ENCODE results near the gene SLC24A4.

The SLC24A4 gene

DNA sequence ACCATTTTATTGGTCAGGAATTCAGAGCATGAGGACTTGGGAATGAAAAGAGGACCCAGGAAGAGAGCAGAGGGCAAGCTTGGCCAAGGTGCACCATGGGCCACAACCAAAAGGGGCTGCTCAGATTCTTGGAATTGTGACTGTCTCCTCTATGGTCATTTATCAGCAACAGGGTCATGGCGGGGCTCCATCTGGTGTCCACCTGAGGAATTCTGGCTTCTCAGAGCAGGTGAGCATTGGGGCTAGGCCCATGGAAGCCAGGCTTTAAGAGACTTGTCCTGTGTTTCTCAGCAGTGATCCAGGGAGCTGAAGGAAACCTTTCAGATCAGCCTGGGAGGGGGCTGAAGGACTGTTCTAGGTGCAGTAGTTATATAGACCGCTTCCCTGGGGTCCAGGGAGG is 188.0 kb downstream of the SLC24A4 start:
- DNase-seq: no peak

DNA sequence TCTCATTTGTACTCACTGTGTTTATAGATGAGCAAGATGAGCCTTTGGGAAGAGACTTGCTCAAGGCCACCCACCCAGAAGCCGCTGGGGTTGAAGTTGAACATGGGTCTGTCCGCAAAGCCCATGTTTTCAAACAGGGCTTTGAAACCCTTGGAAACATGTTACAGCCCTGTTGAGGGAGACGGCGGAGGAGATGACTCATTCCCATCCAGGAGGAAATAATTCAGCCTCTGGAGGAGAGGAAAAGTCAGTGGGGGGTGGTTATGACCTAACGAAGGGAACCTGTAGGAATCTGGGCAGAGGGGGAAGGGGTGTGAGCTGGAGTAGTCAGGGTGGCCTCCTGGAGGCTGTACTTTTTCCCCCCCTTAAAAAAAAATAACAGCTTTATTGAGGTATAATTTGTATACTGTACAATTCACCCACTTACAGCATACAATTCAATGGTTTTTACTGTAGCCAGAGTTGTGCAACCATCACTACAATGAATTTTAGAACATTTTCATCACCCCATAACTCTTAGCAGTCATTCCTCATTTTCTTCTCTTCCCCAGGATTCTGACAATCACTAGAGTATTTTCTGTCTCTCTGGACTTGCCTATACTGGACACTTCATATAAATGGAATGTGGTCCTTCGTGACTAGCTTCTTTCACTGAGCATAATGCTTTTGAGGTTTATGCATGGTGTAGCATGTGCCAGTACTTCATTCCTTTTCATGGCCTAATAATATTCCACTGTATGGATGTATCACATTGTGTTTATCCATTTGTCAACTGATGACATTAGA is 188.7 kb downstream of the SLC24A4 start:
- no peak for DNase-seq

DNA sequence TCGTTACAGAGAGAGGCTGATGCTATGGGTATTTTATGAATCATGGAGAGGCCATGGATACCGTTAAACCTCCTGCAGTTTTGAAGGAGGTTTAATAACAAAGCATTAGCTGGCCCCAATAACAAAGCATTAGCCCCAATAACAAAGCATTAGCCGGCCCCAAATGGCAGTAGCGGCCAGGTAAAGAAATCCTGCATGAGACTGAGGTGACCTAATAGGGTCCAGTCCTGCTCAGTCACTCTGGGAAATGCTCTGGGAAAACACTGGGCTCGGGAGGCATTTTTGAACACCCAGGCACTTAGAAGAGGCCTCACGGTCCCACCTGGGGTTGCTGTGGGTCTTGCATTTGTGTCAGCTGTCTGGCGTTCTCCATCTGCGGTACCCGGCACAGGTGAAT is 189.8 kb downstream of the SLC24A4 start:
- DNase-seq: no peak

DNA sequence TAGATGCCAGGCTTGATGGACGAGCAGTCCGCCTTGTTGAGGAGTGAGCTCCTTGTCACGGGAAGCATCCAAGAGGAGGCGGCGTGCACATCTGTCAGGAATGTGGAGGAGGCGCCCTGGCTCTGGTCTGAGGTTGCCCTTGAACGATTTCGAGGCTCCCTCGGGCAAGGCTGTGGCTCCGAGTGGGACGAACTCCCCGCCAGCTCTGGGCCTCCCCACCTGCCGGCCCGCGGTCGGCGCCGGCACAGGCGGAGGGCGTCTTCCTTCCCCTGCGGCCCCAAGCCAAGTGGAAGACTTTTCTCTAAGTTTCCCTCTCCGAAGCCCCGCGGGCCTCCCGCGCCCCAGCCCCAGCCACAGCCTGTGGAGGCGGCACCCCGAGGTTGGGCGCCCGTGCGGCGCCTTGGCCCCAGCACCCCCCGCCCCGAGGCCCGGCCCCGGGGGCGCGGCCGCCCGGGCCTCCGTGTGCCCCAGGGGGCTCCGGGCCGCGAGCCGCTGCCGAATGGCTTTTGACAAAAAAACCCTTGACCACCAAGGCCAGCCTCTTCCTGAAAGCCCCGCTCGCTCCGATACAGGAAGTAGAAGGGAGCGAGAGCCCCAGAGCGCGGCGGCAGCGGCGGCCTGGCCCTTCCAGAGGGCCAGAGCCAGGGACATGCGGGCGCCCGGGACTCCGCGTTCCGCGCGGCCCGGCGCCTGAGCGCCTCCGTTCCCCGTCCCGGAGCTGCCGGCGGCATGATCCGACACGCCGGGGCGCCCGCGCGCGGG is 190.4 kb downstream of the SLC24A4 start, which contains the start of gene RIN3:
Gene RIN3 (plus strand): TSS at position 578 of the 762 bp plus-strand sequence. CDS start 152 bp downstream, at position 730.
- peak; percentile 50 for DNase-seq

DNA sequence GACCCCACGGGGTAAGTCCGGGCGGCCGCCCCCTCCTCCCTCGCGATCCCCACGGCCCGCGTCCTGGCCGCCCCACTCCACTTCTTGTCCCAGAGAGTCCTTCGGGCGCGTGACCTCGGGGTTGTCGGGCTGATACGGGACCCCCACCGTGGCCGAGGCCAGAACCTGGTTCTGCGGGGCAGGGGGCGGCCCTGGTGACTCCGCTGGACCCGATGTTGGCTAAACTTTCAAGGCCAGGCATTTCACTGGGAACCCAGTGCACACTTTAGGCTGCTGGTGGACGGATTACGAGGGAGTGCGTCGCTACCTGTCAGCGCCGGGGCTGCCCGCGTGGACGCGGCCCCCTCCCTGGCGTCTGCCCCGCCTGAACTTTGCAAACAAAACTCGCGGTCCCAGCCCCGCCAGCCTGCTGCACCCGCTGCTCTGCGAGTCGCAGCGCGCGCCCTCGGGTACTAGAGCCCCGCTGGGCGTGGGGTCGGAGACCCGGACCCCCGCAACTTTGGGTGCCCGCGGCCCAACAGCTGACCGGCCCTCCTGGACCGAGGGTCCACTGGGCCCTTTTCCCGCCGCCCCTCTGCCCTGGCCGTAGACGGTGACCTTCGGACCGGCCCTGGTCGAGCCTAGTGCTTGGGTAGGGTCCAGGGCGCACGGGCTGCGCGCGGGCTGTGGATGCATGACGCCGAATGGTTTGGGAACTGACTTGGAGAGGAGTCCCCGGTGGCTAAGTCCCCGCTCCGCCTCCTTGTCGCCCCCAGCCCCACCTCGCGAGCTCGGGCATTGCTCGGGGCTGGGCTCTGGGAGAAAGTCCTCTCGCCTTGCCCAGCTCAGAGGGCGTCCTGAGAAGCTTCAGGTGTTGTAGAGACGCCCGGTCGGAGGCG is 191.2 kb downstream of the SLC24A4 start:
- no peak for DNase-seq

DNA sequence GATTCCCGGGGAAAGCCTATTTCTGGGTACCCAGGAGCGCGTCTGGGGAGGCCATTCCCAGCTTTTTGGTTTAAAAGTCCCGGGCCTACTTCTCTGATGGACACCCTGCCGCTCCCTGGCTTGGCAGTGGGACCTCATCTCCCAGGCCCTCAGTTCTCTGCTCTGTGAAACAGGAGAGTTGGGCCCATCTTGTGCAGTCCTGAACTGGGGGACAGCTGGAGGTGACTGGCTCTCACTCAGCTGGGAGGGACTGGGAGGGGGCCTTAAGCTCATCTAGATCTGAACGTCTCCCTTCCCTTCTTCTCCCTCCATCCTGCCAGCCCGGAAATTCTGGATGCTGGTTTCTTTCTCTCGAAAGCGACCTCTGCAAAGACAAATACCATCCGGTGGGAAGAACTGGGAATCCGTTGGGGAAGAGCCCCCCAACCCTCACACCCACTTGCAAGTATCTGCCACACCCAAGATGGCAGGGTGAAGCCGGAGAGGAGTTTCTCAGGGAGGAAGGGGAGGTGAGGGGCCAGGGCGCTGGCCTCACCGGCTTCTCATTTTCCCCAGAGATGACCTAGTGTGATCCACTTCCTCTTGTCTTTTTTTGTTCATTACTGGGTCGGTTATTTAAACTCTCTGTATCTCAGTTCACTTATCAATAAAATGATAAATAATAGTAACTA is 192.0 kb downstream of the SLC24A4 start:
- DNase-seq: no peak

DNA sequence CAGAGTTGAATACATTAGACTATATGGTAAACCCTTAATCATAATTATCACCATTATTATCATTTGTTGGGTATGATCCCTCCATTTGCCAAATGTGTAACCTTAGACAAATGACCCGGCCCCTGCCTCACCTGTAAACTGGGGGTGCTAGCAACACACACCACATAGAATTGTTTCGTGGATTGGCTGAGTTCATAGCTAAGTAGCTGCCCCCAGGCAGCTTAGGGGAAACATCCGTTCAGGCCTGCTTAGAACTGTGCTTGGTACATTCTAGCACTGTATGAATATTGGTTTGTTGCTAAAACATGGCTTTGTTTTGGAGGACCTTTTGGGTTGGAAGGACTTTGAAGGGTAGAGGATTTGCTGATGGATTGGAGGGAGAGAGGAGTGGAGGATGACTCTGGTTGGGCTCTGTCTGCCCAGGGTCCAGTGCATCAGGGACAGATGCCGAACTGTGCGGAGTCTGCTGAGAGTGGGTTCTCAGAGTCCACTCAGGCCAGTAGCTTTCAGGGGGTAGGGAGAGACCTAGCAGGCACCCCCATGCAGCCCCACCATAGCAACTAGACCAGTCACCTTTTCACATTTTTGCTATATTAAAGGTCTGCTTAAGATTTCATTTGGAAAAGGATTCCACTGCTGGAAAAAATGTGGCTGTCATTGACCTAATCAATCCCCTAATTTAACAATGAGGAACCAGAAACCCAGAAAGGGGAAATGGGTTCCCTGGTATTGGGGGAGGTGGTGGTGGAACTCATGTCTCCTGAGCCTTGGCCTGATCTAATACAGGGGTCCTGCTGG is 192.8 kb downstream of the SLC24A4 start:
- DNase-seq: no peak

DNA sequence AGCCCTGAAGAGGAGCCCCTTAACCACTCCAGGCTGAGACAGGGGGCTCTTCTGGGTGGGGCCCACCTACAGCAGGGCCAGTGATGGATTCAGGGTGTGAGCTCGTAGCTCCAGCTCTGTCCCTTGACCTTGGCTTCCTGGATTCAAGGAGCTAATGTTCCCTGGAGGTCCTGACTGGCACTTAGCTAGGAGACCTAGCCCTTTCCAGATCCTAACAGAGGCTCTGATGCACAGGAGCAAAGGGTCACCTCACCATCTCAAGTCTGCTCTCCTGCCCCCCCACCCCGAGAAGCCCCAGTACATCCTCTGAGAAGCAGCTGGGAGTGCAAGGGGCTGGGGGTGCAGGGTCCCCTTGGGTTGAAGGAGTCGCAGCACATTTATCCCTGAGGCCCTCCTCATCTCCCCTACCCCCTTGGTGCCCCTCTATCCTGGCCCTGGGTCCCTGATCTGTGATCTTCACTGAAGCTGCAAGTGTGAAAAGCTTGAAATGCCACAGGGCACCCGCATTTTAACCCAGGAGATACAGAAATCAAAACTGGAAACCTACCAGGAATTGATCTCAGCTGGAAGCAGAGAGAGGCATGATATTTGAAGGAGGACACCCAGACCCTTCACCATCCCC is 193.5 kb downstream of the SLC24A4 start:
- no peak for DNase-seq

DNA sequence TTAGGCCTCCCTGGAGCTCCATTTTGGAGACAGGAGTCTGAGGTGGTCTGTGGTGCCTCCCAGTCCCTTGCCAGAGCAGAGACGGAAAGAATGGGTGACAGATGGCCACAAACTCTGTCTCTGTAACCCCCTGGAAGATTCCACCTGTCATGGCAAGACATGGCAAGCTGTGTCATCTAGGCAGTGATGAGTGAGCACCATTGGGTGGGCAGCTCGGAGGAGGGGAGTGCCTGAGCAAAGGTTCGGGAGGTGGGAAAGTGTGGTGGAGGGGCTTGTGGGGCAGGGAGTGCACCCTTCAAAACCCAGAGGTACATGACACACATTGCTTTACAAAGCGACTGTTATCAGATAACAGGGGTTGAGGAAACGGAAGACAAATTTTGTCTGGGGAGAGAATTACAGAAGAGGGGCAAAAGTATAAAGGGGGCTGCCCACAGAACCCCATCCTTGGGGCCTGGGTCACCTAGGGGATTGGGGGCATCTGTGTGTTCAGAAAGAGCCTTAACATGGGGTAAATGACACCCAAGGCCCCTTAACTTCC is 194.1 kb downstream of the SLC24A4 start:
- DNase-seq: no peak

DNA sequence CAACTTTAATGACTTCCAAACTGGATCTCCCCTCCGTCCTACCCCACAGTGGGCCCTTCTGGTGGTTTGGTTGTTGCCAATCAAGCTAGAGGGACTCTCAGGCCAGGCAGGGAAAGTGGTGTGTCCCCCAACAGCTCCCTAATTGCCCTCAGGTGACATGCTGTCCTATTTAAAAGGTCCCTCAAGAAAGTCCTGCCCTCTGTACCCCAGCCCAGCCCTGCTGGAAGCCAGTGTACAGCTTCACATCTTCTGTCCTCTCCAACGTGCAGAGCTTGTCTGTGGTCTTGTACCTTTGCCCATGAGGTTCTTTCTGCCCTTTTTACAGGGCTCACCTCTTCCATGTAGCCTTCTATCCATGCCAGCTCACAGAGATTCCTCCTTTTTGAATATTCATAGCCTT is 194.8 kb downstream of the SLC24A4 start:
- DNase-seq: no peak

DNA sequence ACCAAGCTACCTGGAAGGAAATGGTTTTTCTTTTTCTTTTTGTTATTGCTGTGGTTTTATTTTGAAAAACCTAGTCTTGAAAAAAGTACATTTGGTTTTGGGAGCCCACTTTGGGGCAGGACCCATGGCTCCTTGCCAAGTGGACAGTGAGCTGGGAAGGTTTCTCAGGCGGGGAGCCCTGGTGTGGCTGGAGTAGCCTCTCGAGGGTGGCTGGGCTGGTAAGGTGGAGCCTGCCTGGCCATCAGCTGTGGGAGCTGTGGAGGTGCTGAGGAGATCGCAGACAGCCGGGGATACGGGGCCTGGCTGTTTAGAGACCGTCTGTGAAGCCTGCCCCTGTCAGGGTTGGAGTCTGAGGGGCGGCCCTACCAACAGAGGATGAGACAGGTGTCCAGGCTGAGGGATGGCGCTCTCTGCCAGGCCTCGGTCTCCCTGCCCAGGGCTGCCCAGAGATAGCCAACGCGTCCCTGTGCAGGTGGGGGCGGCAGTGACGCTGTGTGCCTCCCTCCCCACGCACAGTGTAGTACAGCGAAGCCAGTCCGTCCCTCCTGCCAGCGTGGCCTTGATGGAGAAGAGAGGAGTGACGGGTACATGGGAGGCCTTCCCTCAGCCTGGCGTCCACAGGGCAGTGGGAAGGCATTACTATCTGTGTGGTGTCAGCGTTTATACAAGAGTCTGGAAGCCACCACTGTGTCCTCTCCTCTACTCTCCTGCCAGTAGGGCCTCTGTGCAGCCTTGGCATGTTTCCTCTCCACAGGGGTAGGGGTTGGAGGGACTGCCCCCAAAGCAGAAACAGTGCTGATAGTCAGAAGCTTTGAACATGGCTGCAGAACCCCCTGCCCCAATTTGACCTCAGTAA is 196.5 kb downstream of the SLC24A4 start:
- no peak for DNase-seq

DNA sequence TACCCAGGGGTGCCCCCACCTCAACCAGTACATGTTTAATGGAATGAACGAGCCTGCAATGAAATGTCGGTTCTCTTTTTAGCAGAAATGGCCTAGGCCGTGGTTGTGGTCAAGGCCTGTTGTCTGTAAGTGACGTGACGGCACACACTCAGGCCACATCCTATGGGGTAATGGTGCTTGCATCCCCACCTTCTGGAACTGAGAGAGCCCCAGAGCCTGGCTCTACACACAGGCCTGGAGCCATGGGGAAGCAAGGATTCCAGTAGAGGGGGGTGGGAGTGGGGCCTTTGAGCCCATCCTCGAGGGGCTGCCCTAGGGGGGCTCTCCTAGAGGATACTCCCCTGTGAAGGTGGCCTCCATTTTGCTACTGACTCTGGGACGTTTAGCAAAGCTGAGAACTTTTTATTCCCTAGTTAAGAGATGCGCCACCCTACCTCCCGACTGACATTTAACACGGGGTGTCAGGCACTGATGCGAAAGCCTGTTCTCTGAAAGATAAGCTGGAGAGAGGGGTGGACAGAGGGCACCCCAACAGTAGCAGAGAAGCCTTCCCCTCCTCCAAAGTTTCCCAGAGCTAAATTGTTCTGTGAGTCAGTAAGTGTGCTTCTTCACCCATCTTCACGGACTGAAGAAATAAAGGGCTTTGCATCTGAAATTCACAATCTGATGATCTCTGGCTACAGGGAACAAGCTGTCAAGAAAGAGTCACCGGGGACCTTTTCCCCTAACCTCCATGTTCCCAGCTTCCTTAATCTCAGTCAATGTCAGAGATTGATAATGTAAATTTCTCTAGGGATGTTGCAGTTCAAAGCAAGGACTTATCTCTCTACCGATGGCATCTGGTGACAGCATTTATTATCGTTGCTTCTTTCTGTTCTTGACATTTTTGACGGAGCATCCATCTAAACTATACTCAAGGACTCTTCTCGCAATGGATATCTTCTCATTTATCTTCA is 197.4 kb downstream of the SLC24A4 start:
- peak; percentile 51 for DNase-seq

DNA sequence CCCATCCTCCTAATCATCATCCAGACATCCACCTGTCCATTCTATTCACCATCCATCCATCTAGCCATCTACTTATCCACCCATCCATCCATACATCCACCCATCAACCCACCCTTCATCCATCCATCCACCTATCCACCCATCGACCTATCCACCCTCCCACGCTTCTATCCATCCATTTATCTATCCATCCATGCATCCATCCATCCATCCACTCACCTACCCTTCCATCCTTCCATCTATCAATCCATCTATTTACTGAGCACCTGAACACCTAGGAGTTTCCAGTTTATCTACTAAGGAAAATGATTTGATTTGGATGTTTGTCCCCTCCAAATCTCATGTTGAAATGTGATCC is 198.1 kb downstream of the SLC24A4 start:
- DNase-seq: no peak

DNA sequence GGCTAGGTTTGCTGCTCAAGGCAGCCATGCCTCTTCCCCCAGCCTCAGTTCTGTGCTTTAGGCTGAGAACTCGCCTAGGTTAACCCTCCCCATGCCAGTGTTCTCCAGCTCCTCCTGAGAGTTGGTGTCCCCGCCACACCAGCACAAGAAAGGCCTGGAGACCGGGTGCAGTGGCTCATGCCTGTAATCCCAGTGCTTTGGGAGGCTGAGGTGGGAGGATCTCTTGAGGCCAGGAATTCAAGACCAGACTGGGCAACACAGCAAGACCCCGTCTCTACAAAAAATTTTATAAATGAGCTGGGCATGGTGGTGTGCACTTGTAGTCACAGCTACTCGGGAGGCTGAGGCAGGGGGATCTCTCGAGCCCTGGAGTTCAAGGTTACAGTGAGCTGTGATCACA is 200.8 kb downstream of the SLC24A4 start:
- DNase-seq: no peak

DNA sequence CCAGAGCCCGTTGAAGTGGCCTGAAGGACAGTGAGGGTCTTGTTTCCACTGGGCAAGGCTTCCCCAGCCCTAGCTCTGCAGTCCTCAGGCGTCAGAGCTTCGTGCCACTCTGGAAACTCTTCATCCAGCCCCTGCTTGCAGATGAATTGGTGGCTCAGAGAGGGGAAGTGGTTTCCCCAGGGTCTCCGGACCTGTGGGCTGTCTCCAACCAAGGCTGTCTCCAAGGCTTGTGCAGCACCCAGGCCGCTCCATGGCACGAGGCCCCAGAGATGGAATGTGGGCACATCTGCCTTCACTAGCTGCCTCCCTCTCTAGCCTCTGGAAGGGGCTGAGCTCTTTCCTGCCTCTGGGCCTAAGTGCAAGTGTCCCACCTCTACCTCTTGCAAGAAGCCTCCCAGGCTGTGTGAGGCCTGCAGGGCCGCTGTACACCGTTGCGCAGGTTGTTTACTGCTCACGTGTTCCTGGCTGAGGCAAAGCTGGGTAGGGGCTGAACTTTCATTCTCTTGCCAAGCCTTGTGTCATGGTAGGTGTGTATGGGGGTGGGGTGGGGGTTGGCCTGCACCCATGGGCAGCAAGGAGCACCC is 201.7 kb downstream of the SLC24A4 start:
- no peak for DNase-seq

DNA sequence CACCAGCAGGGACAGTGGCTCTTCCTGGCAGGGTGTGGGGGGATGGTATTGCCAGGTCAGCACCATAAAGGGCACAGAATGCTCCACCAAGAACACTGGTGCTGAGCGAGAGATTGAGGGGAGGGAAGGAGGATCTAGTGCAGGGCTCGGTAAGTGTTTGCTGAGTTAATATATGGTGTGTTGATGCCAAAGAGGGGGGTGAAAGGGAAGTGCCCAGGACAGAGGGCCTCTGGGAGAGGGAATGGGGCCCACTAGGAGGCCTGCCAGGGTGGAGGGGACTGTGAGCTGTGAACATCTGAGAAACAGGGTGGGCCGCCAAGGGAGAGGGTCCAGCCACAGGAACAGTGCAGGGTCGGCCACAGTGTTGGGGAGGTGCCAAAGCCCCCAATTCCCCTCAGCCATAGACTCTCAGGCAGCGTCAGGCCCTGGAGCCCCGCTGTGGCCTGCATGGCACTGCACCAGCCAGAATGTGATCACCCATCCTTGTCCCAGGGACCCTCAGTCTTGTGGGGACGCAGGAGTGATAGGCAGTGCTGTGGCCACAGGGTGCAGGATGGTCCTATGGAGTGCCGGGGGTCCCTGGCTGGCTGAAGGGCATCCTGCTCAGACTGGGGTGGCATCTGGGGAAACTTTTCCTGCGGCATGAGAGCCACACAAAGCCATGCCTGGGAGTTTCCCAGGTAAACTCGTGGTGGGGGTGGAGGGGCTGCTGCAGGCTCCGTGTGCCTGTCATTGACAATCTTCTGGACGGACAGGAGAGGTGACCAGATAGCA is 202.5 kb downstream of the SLC24A4 start:
- no peak for DNase-seq

DNA sequence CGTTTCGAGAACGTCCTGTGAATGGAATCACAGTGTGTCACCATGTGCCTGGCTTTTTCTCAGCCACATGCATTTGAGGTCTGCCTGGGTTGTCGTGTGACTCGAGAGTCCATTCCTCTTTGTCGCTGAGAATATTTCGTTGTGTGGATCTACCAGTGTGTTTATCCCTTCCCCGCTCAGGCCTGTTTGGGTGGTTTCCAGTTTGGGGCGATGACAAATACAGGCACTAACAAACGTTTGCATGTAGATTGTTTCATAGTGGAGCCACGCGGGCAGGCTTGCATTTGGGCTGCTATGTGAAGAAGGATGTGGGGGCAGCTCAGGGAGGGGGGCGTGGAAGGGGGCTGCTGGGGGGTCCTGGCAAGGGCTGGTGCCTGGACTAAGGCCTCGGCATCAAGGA is 204.8 kb downstream of the SLC24A4 start:
- no peak for DNase-seq
